IMR-90 (cell line): ENCODE measurements around the gene MAN2A1. TPM values are rescaled to one million over a fixed set of nuclear protein-coding genes. Genes with fewer than 3 reads are reported as not detected.

Experiments
- ATAC-seq: fragments of 200-7000 bp; cut with Tn5 transposase; 2 replicates; pipeline ENCODE4 v1.9.1; 2020; ENCODE audit warnings: low read depth, mild to moderate bottlenecking, moderate library complexity
- BruUV-seq: library from RNA; stranded (reverse); fragments of 400-500 nt; replicated peaks from 2 replicates; lab custom pipeline; 2021; lab: Mats Ljungman, UMichigan
- CTCF ChIA-PET: fragments of 300-600 bp; formaldehyde crosslinking; extraction: SDS; loops from one replicate; lab custom pipeline; 2021; ENCODE audit warnings: antibody characterized with exemption; lab: Yijun Ruan, JAX
- POLR2A ChIA-PET: fragments of 300-600 bp; sonication (Branson Sonifier 250); formaldehyde crosslinking; loops from one replicate; lab custom pipeline; 2022; ENCODE audit warnings: antibody characterized with exemption; ENCODE audit not compliant: unreplicated experiment; lab: Charles Lee
- DNase-seq: peaks from one replicate; pipeline ENCODE4 v3.0.0; 2013
- H2AFZ ChIP-seq: replicated peaks from 2 replicates; pipeline ENCODE3; 2013; ENCODE audit warnings: low read length, mild to moderate bottlenecking; ENCODE audit not compliant: poor library complexity
- H2AK5ac ChIP-seq: 2 replicates; pipeline ENCODE4 v1.6.1; 2013; ENCODE audit warnings: low read depth, low read length, inconsistent platforms
- H2AK9ac ChIP-seq: replicated peaks from 2 replicates; pipeline ENCODE3; 2013; ENCODE audit warnings: mild to moderate bottlenecking, low read depth, low read length, moderate library complexity; ENCODE audit not compliant: poor library complexity
- H2BK120ac ChIP-seq: 2 replicates; pipeline ENCODE4 v1.6.1; 2013; ENCODE audit warnings: low read depth, low read length, inconsistent platforms
- H2BK15ac ChIP-seq: 3 replicates; pipeline ENCODE4 v1.6.1; 2013; ENCODE audit warnings: low read depth, low read length, inconsistent platforms
- H2BK20ac ChIP-seq: 2 replicates; pipeline ENCODE4 v1.6.1; 2013; ENCODE audit warnings: low read depth, mild to moderate bottlenecking, inconsistent platforms, low read length, moderate library complexity
- H2BK5ac ChIP-seq: 2 replicates; pipeline ENCODE4 v1.6.1; 2013; ENCODE audit warnings: mild to moderate bottlenecking, low read depth, low read length, inconsistent platforms; ENCODE audit not compliant: poor library complexity, severe bottlenecking
- H3K14ac ChIP-seq: replicated peaks from 2 replicates; pipeline ENCODE4 v1.6.1; 2013; ENCODE audit warnings: low read depth, low read length, inconsistent platforms
- H3K18ac ChIP-seq: 2 replicates; pipeline ENCODE4 v1.6.1; 2013; ENCODE audit warnings: low read depth, low read length, control low read depth
- H3K23ac ChIP-seq: 2 replicates; pipeline ENCODE4 v1.6.1; 2013; ENCODE audit warnings: low read depth, low read length, inconsistent platforms
- H3K27ac ChIP-seq: 2 replicates; pipeline ENCODE4 v1.5.1; 2013; ENCODE audit warnings: mild to moderate bottlenecking, control low read depth, low read length; ENCODE audit not compliant: insufficient read depth
- H3K27me3 ChIP-seq: 2 replicates; pipeline ENCODE4 v1.6.1; 2013; ENCODE audit warnings: low read length; ENCODE audit not compliant: control insufficient read depth, insufficient read depth
- H3K36me3 ChIP-seq: 2 replicates; pipeline ENCODE4 v1.6.1; 2013; ENCODE audit warnings: low read length, mixed read lengths; ENCODE audit not compliant: control insufficient read depth, insufficient read depth
- H3K4ac ChIP-seq: 2 replicates; pipeline ENCODE4 v1.6.1; 2013; ENCODE audit warnings: low read depth, low read length, inconsistent platforms
- H3K4me1 ChIP-seq: 2 replicates; pipeline ENCODE4 v1.6.1; 2013; ENCODE audit warnings: low read length, mixed read lengths; ENCODE audit not compliant: control insufficient read depth, insufficient read depth
- H3K4me2 ChIP-seq: 2 replicates; pipeline ENCODE4 v1.6.1; 2013; ENCODE audit warnings: low read depth, mild to moderate bottlenecking, control low read depth, low read length, moderate library complexity
- H3K4me3 ChIP-seq: 2 replicates; pipeline ENCODE4 v1.5.1; 2013; ENCODE audit warnings: low read depth, mild to moderate bottlenecking, control low read depth, low read length, moderate library complexity; ENCODE audit not compliant: insufficient read depth
- H3K56ac ChIP-seq: 2 replicates; pipeline ENCODE4 v1.6.1; 2013; ENCODE audit warnings: low read length, inconsistent platforms; ENCODE audit not compliant: insufficient read depth; ENCODE audit errors: extremely low read depth
- H3K79me1 ChIP-seq, 2 experiments: 2 replicates each; pipeline ENCODE4 v1.6.1; 2013; ENCODE audit warnings: low read length in 2 of 2, inconsistent platforms in 1 of 2, low read depth in 1 of 2
- H3K9ac ChIP-seq: 2 replicates; pipeline ENCODE4 v1.6.1; 2013; ENCODE audit warnings: low read depth, low read length, control low read depth
- H3K9me1 ChIP-seq: 2 replicates; pipeline ENCODE4 v1.6.1; 2013; ENCODE audit warnings: low read length, inconsistent platforms; ENCODE audit not compliant: insufficient read depth
- H3K9me3 ChIP-seq: 2 replicates; pipeline ENCODE4 v1.6.1; 2013; ENCODE audit warnings: low read length; ENCODE audit not compliant: control insufficient read depth, insufficient read depth
- H4K20me1 ChIP-seq: 2 replicates; pipeline ENCODE4 v1.6.1; 2013; ENCODE audit warnings: low read length, inconsistent platforms; ENCODE audit not compliant: insufficient read depth
- H4K5ac ChIP-seq: 2 replicates; pipeline ENCODE4 v1.6.1; 2013; ENCODE audit warnings: mild to moderate bottlenecking, low read depth, low read length, control low read depth
- H4K8ac ChIP-seq, 2 experiments: 2 replicates each; pipeline ENCODE4 v1.6.1; 2013; ENCODE audit warnings: low read depth in 2 of 2, low read length in 2 of 2, control low read depth in 1 of 2, inconsistent platforms in 1 of 2
- H4K91ac ChIP-seq: 2 replicates; pipeline ENCODE4 v1.6.1; 2013; ENCODE audit warnings: low read depth, low read length, inconsistent platforms; ENCODE audit not compliant: insufficient read depth
- BHLHE40 ChIP-seq: fragments of 150-350 bp; IDR thresholded peaks from 2 replicates; pipeline ENCODE4 v1.6.1; 2016; ENCODE audit warnings: mild to moderate bottlenecking, low read depth, low read length
- CTCF ChIP-seq: conservative IDR thresholded peaks from 2 replicates; pipeline ENCODE4 v1.5.1; 2012; ENCODE audit warnings: mild to moderate bottlenecking, low read depth, low read length, improper control_type of control experiment
- NFE2L2 ChIP-seq: fragments of 150-350 bp; IDR thresholded peaks from 2 replicates; pipeline ENCODE4 v1.6.1; 2016; ENCODE audit warnings: low read depth, mild to moderate bottlenecking, low read length
- POLR2A ChIP-seq: IDR thresholded peaks from 2 replicates; pipeline ENCODE4 v1.6.1; 2012; ENCODE audit warnings: mild to moderate bottlenecking, low read depth, low read length
- SMC3 ChIP-seq: fragments of 150-350 bp; IDR thresholded peaks from 2 replicates; pipeline ENCODE4 v1.6.1; 2016; ENCODE audit warnings: low read depth, mild to moderate bottlenecking, antibody characterized with exemption, low read length, moderate library complexity
- WGBS, 2 experiments: methylation state at CpG; one replicate each; pipeline versions ENCODE4 v1.1.5 to v1.1.7; 2013; ENCODE audit warnings: missing lambda C conversion rate in 2 of 2; ENCODE audit not compliant: insufficient read length in 1 of 2; ENCODE audit errors: extremely low coverage in 2 of 2; 5-methylcytosine and 5-hydroxymethylcytosine counted together
- dilution Hi-C: fragments of 300-500 bp; cut with HindIII; formaldehyde crosslinking; loops from one replicate; pipeline ENCODE4 v1.14.3; 2018; ENCODE audit warnings: low sequenced_read_pairs; ENCODE audit not compliant: unreplicated experiment
- in situ Hi-C: fragments of 300-500 bp; cut with MboI; formaldehyde crosslinking; loops from 3 replicates; pipeline ENCODE4 v1.14.3; 2019; ENCODE audit warnings: low sequenced_read_pairs, inconsistent platforms, mixed read lengths
- intact Hi-C: fragments of 100-400 bp; cut with micrococcal nuclease; formaldehyde crosslinking; loops from 2 replicates; pipeline ENCODE4 v1.10.0; 2022
- polyA plus RNA-seq, 3 experiments: library from polyadenylated mRNA; depleted of rRNA; stranded (reverse); fragments of >200 nt; gene quantifications; 2 replicates each; pipeline ENCODE4 v1.2.3, GENCODE V29; 2012; ENCODE audit warnings: low replicate concordance in 1 of 3
- total RNA-seq: library from RNA; depleted of rRNA; stranded (reverse); fragments of >200 nt; gene quantifications from 2 replicates; pipeline ENCODE4 v1.2.3, GENCODE V29; 2012

MAN2A1 gene
- total and polyA plus RNA-seq, 2 of the 4 experiments (the other 2 are of a cell fraction) = 16.4 to 29.6 TPM

GRCh38 chr5:109784687-109785086 lies 95.0 kb downstream of the MAN2A1 start:
- Histone ChIP-seq H3K4me2 (no peak overlapping the region), H2AFZ (no peak overlapping the region), H3K56ac (no peak overlapping the region), H2BK120ac (no peak overlapping the region), H4K8ac (no peak overlapping the region), H2AK9ac (no peak overlapping the region), H4K20me1 (no peaks in the 10 kb centered on the region), H3K27ac (no peak overlapping the region), H3K9me1 (no peaks in the 10 kb centered on the region), H3K4ac (no peak overlapping the region), H2AK5ac (no peak overlapping the region), H3K4me3 (no peak overlapping the region), H4K5ac (no peak overlapping the region), H3K4me1 (no peaks in the 10 kb centered on the region), H2BK20ac (no peak overlapping the region), H3K36me3 (no peaks in the 10 kb centered on the region; the same call in 1 of the 2 replicates), H3K9me3 (no peaks in the 10 kb centered on the region), H4K91ac (no peak overlapping the region), H3K18ac (no peak overlapping the region), H2BK15ac (no peak overlapping the region), H3K27me3 (no peaks in the 10 kb centered on the region), H2BK5ac (no peak overlapping the region), H3K79me1 (peaks cover 2 to 5% of the 10 kb centered on the region in 2 experiments; a peak in 1 of 4 replicates), H3K14ac (no peak overlapping the region), H3K23ac (no peak overlapping the region), H3K9ac (no peak overlapping the region)
- ChIA-PET CTCF (no interaction called here), POLR2A (no interaction called here)
- no TSS peak for BruUV-seq
- DNase-seq (peak; percentile 28), ATAC-seq (no peak)
- no peak for TF ChIP-seq NFE2L2
- TF ChIP-seq POLR2A = no peak
- no peak for TF ChIP-seq SMC3
- no peak for TF ChIP-seq BHLHE40
- TF ChIP-seq CTCF = no peak
- intact Hi-C loops = no loop called here
- dilution Hi-C loops = no loop called here
- in situ Hi-C loops = no loop called here
- WGBS, 2 experiments = no CpG with 5 or more reads among the region's 2 CpGs
